HL-60 (cell line): ENCODE measurements around the gene CIAO3.

ENCODE experiments used
- DNase-seq, 2 experiments: peaks; one replicate each; pipeline ENCODE4 v3.0.0-alpha.2; 2010 to 2020; ENCODE audit warnings: low read depth in 1 of 2, low spot score in 1 of 2
- H3K27ac ChIP-seq: fragments of 250-450 bp; sonication (Bioruptor Pico); replicated peaks from 2 replicates; pipeline ENCODE4 v1.5.1; 2020; ENCODE audit warnings: mild to moderate bottlenecking, moderate library complexity
- H3K27me3 ChIP-seq: fragments of 250-450 bp; sonication (Bioruptor Pico); 2 replicates; pipeline ENCODE4 v1.5.1; 2021; ENCODE audit warnings: mild to moderate bottlenecking, moderate library complexity; ENCODE audit not compliant: insufficient read depth, poor library complexity, severe bottlenecking
- H3K4me3 ChIP-seq: replicated peaks from 2 replicates; pipeline ENCODE4 v1.5.1; 2011; ENCODE audit warnings: mild to moderate bottlenecking, control low read depth, low read length; ENCODE audit not compliant: insufficient read depth
- CTCF ChIP-seq: IDR thresholded peaks from one replicate; pipeline ENCODE4 v1.5.1; 2011; ENCODE audit warnings: low read length, control low read depth, inconsistent platforms; ENCODE audit not compliant: insufficient read depth
- GABPA ChIP-seq: IDR thresholded peaks from 2 replicates; pipeline ENCODE4 v1.6.1; 2012; ENCODE audit warnings: low read depth
- POLR2AphosphoS5 ChIP-seq: IDR thresholded peaks from 2 replicates; pipeline ENCODE4 v1.6.1; 2012; ENCODE audit warnings: low read depth
- SPI1 ChIP-seq: IDR thresholded peaks from 2 replicates; pipeline ENCODE4 v1.6.1; 2012; ENCODE audit warnings: low read depth, mild to moderate bottlenecking, borderline replicate concordance
- TF ChIP-seq, protein P1 (sequence below): IDR thresholded peaks from 2 replicates; pipeline ENCODE4 v1.6.1; 2012; ENCODE audit warnings: low read depth; ENCODE audit not compliant: insufficient replicate concordance

Gene CIAO3

DNA sequence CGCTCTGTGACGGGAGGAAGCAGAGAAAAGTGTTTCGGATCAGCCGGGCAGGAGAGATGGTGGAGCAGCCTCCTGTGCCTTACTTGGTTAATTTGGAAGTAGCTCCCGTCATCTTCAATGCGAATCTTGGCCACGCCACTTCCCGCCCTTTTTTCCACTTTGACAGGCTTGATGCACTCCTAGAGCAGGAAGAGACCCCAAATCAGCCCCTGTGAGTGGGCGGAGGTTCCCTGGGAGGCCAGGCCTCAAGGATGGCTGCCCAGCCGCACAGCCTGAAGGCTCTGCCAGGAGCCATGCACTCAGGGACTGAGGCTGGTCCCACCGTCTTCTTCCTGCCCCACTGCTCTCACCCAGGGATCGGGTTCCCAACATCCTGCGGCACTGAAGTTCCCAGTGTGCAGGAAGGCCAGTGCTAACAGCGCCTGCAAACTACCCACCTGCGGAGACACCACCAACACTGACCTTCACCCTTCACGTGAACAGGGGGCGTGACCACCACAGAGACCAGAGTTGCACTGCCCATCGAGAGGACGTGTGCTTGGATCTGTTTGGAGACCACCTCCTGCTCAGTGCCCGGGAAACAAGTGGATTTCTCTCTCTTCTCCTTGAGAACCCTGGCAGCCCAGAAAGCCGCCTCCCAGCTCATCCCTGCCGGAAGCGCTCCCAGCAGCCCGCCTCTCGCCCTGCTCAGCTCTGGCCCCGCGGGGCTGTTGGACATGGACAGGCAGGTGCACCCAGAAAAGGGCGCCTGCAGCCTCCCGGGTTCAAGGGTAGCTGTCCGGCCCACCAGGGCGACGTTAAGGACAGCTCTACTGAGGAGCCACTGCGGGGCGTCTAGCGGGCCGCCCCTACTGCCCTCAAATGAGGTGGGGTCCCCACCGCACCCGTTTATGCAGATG lies 988 bp downstream of the CIAO3 start:
- H3K27ac ChIP-seq: peak overlapping the region; percentile 73
- TF ChIP-seq POLR2AphosphoS5: no peak
- no peak for TF ChIP-seq CTCF
- TF ChIP-seq, protein P1, sequence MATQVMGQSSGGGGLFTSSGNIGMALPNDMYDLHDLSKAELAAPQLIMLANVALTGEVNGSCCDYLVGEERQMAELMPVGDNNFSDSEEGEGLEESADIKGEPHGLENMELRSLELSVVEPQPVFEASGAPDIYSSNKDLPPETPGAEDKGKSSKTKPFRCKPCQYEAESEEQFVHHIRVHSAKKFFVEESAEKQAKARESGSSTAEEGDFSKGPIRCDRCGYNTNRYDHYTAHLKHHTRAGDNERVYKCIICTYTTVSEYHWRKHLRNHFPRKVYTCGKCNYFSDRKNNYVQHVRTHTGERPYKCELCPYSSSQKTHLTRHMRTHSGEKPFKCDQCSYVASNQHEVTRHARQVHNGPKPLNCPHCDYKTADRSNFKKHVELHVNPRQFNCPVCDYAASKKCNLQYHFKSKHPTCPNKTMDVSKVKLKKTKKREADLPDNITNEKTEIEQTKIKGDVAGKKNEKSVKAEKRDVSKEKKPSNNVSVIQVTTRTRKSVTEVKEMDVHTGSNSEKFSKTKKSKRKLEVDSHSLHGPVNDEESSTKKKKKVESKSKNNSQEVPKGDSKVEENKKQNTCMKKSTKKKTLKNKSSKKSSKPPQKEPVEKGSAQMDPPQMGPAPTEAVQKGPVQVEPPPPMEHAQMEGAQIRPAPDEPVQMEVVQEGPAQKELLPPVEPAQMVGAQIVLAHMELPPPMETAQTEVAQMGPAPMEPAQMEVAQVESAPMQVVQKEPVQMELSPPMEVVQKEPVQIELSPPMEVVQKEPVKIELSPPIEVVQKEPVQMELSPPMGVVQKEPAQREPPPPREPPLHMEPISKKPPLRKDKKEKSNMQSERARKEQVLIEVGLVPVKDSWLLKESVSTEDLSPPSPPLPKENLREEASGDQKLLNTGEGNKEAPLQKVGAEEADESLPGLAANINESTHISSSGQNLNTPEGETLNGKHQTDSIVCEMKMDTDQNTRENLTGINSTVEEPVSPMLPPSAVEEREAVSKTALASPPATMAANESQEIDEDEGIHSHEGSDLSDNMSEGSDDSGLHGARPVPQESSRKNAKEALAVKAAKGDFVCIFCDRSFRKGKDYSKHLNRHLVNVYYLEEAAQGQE: no peak
- H3K4me3 ChIP-seq: peak overlapping the region; percentile 99
- no peak for DNase-seq
- no peaks in the 10 kb centered on the region for H3K27me3 ChIP-seq

DNA sequence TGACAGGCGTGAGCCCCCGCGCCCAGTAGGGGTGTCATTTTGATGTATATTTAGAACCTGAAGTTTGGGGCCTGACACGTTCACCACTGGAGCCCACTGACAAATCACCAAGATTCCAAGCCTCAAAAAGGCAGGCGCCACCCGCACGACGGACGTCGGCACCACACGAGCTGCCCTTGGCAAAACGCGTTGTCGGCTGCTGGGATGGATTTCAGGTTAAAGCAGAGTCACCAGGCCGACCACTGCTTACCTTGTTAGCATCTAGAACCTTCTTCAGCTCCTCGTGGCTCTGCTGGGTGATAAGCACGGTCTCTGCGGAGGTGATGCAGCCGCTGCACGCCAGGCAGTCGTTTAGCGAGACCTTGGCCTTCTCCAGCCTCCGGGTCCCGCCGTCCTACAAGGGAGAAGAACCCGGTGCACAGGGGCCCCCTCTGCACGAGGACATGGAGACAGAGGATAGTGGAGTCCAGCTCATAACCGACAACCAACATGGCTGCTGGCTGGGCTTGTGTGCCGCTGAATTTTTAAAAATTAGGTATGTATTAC lies 3.8 kb downstream of the CIAO3 start:
- H3K27ac ChIP-seq: peak overlapping the region; percentile 44
- H3K4me3 ChIP-seq: no peak overlapping the region
- no peak for DNase-seq
- TF ChIP-seq GABPA: no peak
- no peak for TF ChIP-seq POLR2AphosphoS5
- TF ChIP-seq SPI1: no peak
- no peak for TF ChIP-seq CTCF
- TF ChIP-seq, protein P1: no peak
- no peaks in the 10 kb centered on the region for H3K27me3 ChIP-seq

DNA sequence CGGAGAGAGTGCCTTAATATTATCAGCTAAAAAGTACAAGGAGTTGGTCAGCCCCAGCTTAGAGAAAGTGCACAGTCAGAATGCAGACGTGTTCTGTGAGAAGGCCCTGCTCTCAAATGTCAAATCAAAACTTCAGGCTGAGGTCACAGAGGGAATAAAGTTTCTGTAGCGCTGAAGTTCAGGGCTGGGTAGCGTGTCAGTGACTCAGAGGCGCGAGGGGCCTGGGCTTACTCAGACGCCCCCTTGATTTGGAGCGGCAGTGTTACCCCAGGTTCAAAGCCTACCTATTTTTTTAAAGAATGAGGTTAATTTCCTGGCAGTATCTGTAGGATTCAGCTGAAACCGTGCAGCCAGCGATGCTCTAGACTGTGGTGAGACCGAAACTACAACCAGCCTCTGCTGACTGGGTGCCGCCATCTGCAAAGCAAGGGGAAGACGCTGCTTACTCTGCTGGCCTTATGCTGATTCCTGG lies 4.8 kb downstream of the CIAO3 start:
- DNase-seq: no peak
- no peaks in the 10 kb centered on the region for H3K27me3 ChIP-seq
- TF ChIP-seq GABPA: no peak
- TF ChIP-seq POLR2AphosphoS5: no peak
- no peak for TF ChIP-seq SPI1
- TF ChIP-seq CTCF: no peak
- TF ChIP-seq, protein P1: no peak
- no peak overlapping the region for H3K4me3 ChIP-seq
- no peak overlapping the region for H3K27ac ChIP-seq
